GM19025 (cell line): ENCODE data around the gene SPIRE1.

Source experiments
- ATAC-seq: cut with Tn5 transposase; IDR thresholded peaks from one replicate; pipeline ENCODE4 v1.9.1; 2021; ENCODE audit warnings: mild to moderate bottlenecking, low read depth, moderate library complexity; ENCODE audit not compliant: unreplicated experiment

SPIRE1 gene

DNA sequence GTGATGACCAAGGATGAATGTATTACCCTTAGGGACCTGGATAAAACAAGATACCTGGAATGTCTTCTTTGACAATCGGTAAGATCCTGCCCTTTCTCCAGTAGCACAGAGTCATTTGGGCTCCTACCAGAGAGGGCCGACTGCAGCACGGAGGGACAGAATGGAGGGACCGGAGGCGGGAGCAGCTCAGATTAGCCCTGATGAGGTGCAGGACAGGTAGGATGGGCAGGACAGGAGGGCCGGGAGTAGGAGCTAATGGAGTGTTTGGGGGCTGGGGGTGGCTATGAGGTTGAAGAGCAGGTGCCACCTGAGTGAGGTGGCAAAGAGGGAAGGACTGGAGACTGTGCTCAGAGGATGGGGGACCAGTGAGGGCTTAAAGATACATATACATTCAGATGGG lies 260.1 kb downstream of the SPIRE1 start:
- ATAC-seq = no peak

- ATAC-seq = no peak
Measured at GRCh38 chr18:12397254-12397653, 260.7 kb downstream of the SPIRE1 start.
